ENCODE results near the gene TFAP2B. TPM values are rescaled to one million over a fixed set of nuclear protein-coding genes. Genes with fewer than 3 reads are reported as not detected.

The TFAP2B gene
- total RNA-seq, 2 donors from 2014 or later: not detected

DNA sequence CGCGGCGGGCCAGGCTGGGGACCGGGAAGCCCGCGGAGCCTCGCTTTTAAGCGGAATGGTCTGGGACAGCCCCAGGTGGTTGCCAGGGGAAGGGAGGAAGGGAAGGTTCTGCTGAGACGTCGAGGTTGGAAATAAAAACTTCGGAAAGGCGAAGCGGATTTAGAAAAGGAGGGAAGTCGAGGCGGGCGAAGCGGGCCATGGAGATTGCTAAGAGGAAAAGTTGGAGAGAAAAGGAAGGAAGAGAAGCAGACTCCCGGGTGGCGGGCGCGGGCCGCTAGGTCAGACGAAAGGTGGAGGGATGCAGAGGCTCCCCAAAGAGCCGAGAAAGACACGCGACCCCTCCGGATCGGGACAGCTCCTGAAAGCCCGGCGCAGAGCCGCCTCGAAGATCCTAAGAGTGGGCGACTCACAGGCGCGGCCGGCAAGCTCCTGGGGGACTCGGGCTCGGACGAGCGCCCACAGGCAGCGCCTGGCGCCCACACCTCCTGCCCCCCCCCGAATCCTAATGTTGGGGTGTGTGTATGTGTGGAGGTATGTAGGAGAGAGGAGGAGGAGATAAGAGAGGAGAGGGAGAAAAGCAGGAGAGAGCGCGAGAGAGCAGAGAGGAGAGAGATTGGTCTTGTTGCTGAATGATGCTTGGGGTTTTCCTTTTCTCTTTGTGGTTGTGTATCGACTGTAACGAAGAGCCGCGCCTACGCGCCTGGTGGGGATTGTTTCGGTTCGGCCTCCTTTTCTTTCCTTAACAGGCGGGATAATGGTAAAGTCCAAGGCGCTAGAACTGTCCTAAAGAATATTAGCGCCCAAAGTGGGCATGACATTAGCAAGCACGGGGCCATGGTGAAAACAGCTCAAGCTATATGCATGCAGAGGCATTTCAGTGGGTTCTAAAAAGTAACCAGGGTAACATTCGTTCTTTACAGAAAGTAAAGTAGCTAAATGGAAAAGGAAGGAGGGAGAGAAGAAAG lies 1.5 kb downstream of the TFAP2B start:
- Histone ChIP-seq H3K9ac (ENCODE audit: extremely low read depth, low read length, poor library complexity, severe bottlenecking) (no peak overlapping the region), H3K4me3 (ENCODE audit: low read length) (peak overlapping the region; percentile 42), H3K27me3 (ENCODE audit: control insufficient read depth, insufficient read depth, low read length, poor library complexity, severe bottlenecking) (peaks cover 100% of the 10 kb centered on the region), H3K9me3 (ENCODE audit: control insufficient read depth, low read length) (no peaks in the 10 kb centered on the region), H3K36me3 (ENCODE audit: control insufficient read depth, insufficient read depth, low read length) (no peaks in the 10 kb centered on the region), H3K4me1 (ENCODE audit: control insufficient read depth, insufficient read depth, low read length) (no peaks in the 10 kb centered on the region), H3K27ac (ENCODE audit: low read depth, low read length) (no peak overlapping the region)
- 0 to 1% methylated on average over 21 to 58 of the region's 58 CpGs for WGBS, 2 experiments (ENCODE audit: insufficient coverage in 1 of 2, insufficient read length in 1 of 2)
- H3K36me3 Mint-ChIP-seq (ENCODE audit: low read depth): no peaks in the 10 kb centered on the region
- H3K27me3 Mint-ChIP-seq (ENCODE audit: insufficient read depth): peaks cover 97% of the 10 kb centered on the region
- H3K4me1 Mint-ChIP-seq: peaks cover 36% of the 10 kb centered on the region
- DNase-seq: peak; percentile 82
- no peak overlapping the region for H3K27ac Mint-ChIP-seq
- H3K9me3 Mint-ChIP-seq: peaks cover 1% of the 10 kb centered on the region
- TF ChIP-seq, protein P1, sequence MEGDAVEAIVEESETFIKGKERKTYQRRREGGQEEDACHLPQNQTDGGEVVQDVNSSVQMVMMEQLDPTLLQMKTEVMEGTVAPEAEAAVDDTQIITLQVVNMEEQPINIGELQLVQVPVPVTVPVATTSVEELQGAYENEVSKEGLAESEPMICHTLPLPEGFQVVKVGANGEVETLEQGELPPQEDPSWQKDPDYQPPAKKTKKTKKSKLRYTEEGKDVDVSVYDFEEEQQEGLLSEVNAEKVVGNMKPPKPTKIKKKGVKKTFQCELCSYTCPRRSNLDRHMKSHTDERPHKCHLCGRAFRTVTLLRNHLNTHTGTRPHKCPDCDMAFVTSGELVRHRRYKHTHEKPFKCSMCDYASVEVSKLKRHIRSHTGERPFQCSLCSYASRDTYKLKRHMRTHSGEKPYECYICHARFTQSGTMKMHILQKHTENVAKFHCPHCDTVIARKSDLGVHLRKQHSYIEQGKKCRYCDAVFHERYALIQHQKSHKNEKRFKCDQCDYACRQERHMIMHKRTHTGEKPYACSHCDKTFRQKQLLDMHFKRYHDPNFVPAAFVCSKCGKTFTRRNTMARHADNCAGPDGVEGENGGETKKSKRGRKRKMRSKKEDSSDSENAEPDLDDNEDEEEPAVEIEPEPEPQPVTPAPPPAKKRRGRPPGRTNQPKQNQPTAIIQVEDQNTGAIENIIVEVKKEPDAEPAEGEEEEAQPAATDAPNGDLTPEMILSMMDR (conservative IDR thresholded peaks at IDR 0.05): no peak
- peak overlapping the region; percentile 42 for H3K4me3 Mint-ChIP-seq

DNA sequence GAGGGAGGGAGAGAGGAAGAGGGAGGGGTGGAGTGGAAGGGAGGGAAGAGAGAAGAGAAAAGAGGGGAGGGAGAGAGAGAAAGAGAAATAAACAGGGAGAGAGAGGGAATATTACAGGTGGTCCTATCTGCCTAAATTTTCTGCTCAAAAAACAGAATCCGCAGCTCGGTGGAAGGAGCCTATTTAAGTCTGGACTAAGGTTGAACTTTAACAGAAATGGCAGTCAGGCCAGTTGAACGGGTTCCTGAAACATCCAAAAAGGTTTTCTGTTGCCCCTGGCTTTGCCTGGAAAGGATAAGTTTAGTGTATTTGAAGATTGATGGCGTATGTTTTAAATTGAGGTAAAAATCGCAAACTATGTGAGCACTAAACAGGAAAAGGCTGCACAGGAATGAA lies 2.2 kb downstream of the TFAP2B start:
- Mint-ChIP-seq H3K36me3 (ENCODE audit: low read depth) (no peaks in the 10 kb centered on the region), H3K4me1 (peaks cover 43% of the 10 kb centered on the region), H3K27ac (no peak overlapping the region), H3K9me3 (peaks cover 1% of the 10 kb centered on the region), H3K27me3 (ENCODE audit: insufficient read depth) (peaks cover 97% of the 10 kb centered on the region), H3K4me3 (peak overlapping the region; percentile 42)
- H3K9ac ChIP-seq (ENCODE audit: extremely low read depth, low read length, poor library complexity, severe bottlenecking): no peak overlapping the region
- TF ChIP-seq, protein P1 (conservative IDR thresholded peaks at IDR 0.05): no peak
- H3K36me3 ChIP-seq (ENCODE audit: control insufficient read depth, insufficient read depth, low read length): no peaks in the 10 kb centered on the region
- WGBS, 2 experiments (ENCODE audit: insufficient coverage in 1 of 2, insufficient read length in 1 of 2): 7% methylated on average over 2 to 5 of the region's 5 CpGs
- H3K9me3 ChIP-seq (ENCODE audit: control insufficient read depth, low read length): no peaks in the 10 kb centered on the region
- no peak overlapping the region for H3K4me3 ChIP-seq (ENCODE audit: low read length)
- H3K4me1 ChIP-seq (ENCODE audit: control insufficient read depth, insufficient read depth, low read length): no peaks in the 10 kb centered on the region
- DNase-seq: no peak
- no peak overlapping the region for H3K27ac ChIP-seq (ENCODE audit: low read depth, low read length)
- H3K27me3 ChIP-seq (ENCODE audit: control insufficient read depth, insufficient read depth, low read length, poor library complexity, severe bottlenecking): peaks cover 100% of the 10 kb centered on the region

DNA sequence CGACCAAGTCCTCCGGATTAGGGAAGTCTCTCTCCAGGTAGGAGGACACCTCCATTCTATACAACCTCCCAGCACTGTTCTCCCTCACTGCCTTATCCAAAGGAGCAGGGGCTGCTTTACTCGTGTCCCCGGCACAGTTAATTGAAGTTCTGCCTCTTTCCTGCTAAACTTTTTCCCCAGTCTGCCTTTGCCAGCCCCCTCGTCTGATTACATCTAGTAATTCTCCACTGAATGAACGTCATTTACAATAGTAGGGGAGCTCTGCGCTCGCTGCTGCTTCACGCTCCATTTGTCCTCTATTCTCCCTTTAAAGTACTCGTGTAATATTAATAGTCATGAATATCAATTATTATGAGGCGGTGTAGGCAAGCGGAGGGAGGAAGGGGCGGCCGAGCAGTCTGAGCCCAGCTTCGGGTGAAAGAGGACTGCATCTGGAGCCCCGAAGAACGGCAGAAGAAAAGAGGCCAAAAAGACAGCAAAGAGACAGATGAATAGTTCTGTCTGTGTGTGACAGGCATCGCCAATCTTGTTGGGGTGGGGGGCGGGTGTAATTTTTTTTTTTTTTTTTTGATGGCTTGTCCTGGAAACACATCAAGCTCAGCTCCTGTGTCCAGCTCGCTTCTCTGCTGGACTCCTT lies 2.9 kb downstream of the TFAP2B start:
- no peak overlapping the region for H3K27ac ChIP-seq (ENCODE audit: low read depth, low read length)
- Mint-ChIP-seq H3K9me3 (peaks cover 1% of the 10 kb centered on the region), H3K36me3 (ENCODE audit: low read depth) (no peaks in the 10 kb centered on the region), H3K4me1 (peaks cover 48% of the 10 kb centered on the region), H3K27me3 (ENCODE audit: insufficient read depth) (peaks cover 100% of the 10 kb centered on the region), H3K4me3 (no peak overlapping the region), H3K27ac (no peak overlapping the region)
- H3K27me3 ChIP-seq (ENCODE audit: control insufficient read depth, insufficient read depth, low read length, poor library complexity, severe bottlenecking): peaks cover 100% of the 10 kb centered on the region
- H3K36me3 ChIP-seq (ENCODE audit: control insufficient read depth, insufficient read depth, low read length): no peaks in the 10 kb centered on the region
- H3K4me3 ChIP-seq (ENCODE audit: low read length): peak overlapping the region; percentile 28
- TF ChIP-seq, protein P1 (conservative IDR thresholded peaks at IDR 0.05): no peak
- WGBS, 2 experiments (ENCODE audit: insufficient coverage in 1 of 2, insufficient read length in 1 of 2): 3% methylated on average over 5 to 20 of the region's 20 CpGs
- H3K4me1 ChIP-seq (ENCODE audit: control insufficient read depth, insufficient read depth, low read length): no peaks in the 10 kb centered on the region
- H3K9me3 ChIP-seq (ENCODE audit: control insufficient read depth, low read length): no peaks in the 10 kb centered on the region
- H3K9ac ChIP-seq (ENCODE audit: extremely low read depth, low read length, poor library complexity, severe bottlenecking): no peak overlapping the region
- peak; percentile 56 for DNase-seq

Data from endodermal cell (in vitro differentiated cells).